Heart left ventricle (tissue), 13 donors: ENCODE results near the gene RAB3GAP2.

Source experiments
- POLR2A ChIP-seq, 2 donors: fragments of 450-650 bp; IDR thresholded peaks; one replicate each; pipeline ENCODE4 v1.6.1; 2017; ENCODE audit warnings: antibody characterized with exemption in 2 of 2, mild to moderate bottlenecking in 2 of 2, moderate library complexity in 2 of 2
- TF ChIP-seq, protein P1 (sequence below), 12 donors: fragments of 200-600 bp; sonication (generic) in 4 of 12; IDR thresholded peaks; one replicate each; pipeline versions ENCODE4 v1.5.0 to v1.8.0; 2018 to 2022; ENCODE audit warnings: antibody characterized with exemption in 12 of 12, mild to moderate bottlenecking in 5 of 12
- donor health status: ischemic (EF 13 %, LVEDD 7.1; RV severe dilation, severe dysfunction).
- donor health status: DM: no; HTN: yes; CAD: no.
- donor health status: DM: no; HTN: no; CAD: no.
- donor health status: ischemic (EF 25% LVEDD 6.9; RV normal size, moderate dysfunction).
- donor health status: ischemic (EF 25% LVEDD 5.7; RV mildly dilated, moderate dysfunction).
- donor health status: ischemic (EF 35%, LVEDD 5.7; RV mildly dilated, moderate dysfunction).
- donor health status: nonischemic (EF 11% LVEDD 7.7; RV severe dilation, severe dysfunction).
- donor health status: DM: yes; HTN: yes; CAD: no.
- donor health status: PGD.
- donor health status: ischemic (EF 29% LVEDD 5.4; RV normal size, mild dysfunction).
- donor health status: nonischemic (EF 23%, LVEDD 6.1; RV moderate dilation, normal function).

DNA sequence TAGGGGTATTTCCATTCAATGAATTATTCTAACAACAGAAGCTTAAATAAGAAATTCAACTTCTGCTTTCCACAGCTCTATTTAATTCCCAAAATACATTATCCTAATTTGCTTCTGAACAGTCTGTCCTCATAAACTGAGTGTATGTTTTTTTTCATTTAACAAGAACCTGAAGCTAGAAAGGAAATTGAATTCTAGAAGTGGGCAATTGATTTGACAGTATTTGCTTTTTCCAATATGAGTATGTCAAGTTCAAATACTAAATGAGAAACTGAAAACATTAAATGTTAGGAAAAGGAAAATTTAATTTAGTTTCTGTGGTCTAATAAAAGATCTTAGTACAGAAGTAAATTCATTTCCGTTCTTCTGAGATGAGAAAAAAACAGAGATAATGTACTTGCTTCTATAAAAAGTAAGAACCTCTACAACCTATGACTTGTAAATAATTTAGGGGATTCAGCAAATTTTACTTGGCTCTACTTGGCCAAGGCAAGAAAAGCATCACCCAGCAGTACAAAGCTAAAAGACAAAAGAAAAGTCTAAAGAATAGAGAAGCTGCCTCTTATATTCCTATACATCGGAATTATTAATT, 31.1 kb downstream of the RAB3GAP2 start:
- TF ChIP-seq, protein P1, sequence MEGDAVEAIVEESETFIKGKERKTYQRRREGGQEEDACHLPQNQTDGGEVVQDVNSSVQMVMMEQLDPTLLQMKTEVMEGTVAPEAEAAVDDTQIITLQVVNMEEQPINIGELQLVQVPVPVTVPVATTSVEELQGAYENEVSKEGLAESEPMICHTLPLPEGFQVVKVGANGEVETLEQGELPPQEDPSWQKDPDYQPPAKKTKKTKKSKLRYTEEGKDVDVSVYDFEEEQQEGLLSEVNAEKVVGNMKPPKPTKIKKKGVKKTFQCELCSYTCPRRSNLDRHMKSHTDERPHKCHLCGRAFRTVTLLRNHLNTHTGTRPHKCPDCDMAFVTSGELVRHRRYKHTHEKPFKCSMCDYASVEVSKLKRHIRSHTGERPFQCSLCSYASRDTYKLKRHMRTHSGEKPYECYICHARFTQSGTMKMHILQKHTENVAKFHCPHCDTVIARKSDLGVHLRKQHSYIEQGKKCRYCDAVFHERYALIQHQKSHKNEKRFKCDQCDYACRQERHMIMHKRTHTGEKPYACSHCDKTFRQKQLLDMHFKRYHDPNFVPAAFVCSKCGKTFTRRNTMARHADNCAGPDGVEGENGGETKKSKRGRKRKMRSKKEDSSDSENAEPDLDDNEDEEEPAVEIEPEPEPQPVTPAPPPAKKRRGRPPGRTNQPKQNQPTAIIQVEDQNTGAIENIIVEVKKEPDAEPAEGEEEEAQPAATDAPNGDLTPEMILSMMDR (IDR thresholded peaks at IDR 0.05) = no peak
- no peak for TF ChIP-seq POLR2A (IDR thresholded peaks at IDR 0.05)
